NCI-H128 (cell line): ENCODE measurements around the gene MSRB1.
"Not testable (repeated sequence)": the region's sequence is repeated elsewhere in the genome, so short reads cannot be mapped to it uniquely, and the experiment has no call there.

ENCODE experiments used
- DNase-seq: peaks from one replicate; lab custom pipeline; 2025; ENCODE audit not compliant: unreplicated experiment; lab: John Stamatoyannopoulos, UW

Gene MSRB1

GRCh38 chr16:1903845-1904840 lies 38.9 kb downstream of the MSRB1 start:
- no peak for DNase-seq

DNA sequence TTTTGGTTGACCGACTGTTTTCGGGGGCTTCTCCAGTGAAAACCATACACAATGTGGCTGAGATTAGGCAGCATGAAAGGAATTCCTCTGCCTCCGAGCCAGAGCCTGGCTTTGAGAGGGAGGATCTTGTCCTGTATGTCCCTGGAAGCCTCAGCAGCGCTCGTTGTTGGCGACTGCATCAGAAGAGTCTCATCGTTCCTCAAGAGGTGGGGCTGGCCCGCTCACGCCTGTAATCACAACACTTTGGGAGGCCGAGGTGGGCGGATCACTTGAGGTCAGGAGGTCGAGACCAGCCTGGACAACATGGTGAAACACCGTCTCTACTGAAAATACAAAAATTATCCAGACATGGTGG lies 39.8 kb downstream of the MSRB1 start:
- DNase-seq = no peak

DNA sequence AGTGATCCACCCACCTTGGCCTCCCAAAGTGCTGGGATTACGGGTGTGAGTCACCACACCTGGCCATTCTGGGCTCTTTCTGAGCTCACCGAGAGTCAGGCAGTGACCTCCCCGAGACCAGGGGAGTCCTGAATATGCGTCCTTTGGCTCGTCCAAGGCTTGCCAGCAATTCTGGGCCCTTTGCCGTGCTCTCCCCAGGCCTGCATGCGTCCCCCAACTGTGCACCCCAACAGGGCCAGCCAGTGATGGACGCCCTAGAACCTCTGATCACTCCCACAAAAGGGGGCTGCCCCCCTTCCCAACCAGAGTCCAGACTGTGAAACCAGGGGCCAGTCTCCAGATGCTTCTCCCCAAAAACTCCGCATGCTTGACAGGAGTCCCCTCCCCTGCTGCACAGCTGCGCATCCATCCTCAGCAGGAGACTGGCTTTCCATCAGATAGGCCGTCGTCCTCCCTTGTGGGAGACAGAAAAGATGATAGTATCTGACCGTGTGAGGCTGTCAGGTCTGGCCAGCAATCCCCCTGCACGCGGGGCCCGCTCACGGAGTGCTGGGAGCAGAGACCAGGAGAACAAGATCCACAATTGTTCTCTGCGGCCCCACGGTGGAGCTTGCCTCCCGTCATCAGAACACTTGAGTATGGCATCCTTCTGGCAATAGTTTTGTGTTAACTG lies 40.3 kb downstream of the MSRB1 start:
- no peak for DNase-seq

GRCh38 chr16:1900452-1900774 lies 42.6 kb downstream of the MSRB1 start:
- DNase-seq = peak; percentile 53

- peak; percentile 53 for DNase-seq
These were observed 43.2 kb downstream of the MSRB1 start for GRCh38 chr16:1899641-1900451.

DNA sequence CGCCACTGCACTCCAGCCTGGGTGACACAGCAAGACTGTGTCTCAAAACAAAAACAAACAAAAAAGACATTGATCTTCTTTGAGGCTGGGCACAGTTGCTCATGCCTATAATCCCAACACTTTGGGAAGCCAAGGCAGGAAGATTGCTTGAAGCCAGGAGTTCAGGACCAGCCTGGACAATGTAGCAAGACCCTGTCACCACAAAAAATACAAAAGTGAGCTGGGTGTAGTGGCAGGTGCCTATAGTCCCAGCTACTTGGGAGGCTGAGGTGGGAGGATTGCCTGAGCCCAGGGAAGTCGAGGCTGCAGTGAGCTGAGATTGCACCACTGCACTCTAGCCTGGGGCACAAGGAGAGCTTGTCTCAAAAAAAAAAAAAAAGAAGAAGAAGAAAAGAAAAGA lies 45.3 kb downstream of the MSRB1 start:
- not testable (repeated sequence) for DNase-seq

- no peak for DNase-seq
These were observed 46.9 kb downstream of the MSRB1 start for GRCh38 chr16:1895949-1896675.

GRCh38 chr16:1895068-1895467 lies 47.9 kb downstream of the MSRB1 start:
- DNase-seq = no peak

GRCh38 chr16:1890708-1891050 lies 52.3 kb downstream of the MSRB1 start:
- peak; percentile 43 for DNase-seq

DNA sequence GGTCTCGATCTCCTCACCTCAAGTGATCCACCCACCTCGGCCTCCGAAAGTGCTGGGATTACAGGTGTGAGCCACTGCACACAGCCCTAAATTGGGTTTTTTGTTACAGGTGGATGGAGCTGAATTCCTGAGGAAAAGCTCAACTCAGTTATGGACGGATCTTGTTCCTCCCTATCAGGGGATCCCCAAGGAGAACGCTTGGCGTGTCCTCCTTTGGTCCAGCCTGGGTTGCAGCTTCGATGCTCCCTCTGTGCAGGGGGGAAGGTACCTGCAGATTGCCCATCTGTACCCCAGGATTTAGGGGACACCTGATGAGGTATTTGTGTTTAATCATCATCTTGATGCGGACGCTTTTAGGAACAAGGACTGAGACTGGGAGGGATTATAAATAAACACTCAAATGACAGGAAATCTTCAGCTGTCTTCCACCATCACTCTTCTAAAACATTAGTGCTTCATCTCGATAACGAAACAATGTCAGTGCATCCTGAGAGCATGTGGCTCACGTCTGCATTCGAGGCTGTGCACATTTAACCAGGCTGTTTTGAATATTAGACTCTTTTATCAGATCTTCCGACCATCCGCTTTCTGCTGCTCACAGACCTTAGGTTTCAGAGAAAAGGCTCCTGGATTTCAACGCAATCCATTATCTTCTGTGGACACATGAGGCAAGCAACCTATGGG lies 52.8 kb downstream of the MSRB1 start:
- no peak for DNase-seq
